Measurements from ENCODE around the gene CA5A.
"Not testable (repeated sequence)": the region's sequence is repeated elsewhere in the genome, so short reads cannot be mapped to it uniquely, and the experiment has no call there.

CA5A gene

GRCh38 chr16:87933140-87933495 lies 3.2 kb downstream of the CA5A start:
- no peak for DNase-seq (ENCODE audit: low read depth in 2 of 2)
- no peak for TF ChIP-seq CTCF (IDR thresholded peaks at IDR 0.05; ENCODE audit: low read depth, low read length)
- no peak overlapping the region for H3K4me3 ChIP-seq (replicated peaks in 1 of 2; ENCODE audit: low read depth in 2 of 2, low read length in 2 of 2)

- not testable (repeated sequence) for DNase-seq (ENCODE audit: low read depth in 2 of 2)
Measured at GRCh38 chr16:87932475-87933139, 3.7 kb downstream of the CA5A start.

GRCh38 chr16:87931504-87931903 lies 4.8 kb downstream of the CA5A start:
- DNase-seq (ENCODE audit: low read depth in 2 of 2): peak; percentile 82 to 87
- TF ChIP-seq CTCF (IDR thresholded peaks at IDR 0.05; ENCODE audit: low read depth, low read length): no peak
- no peak overlapping the region for H3K4me3 ChIP-seq (replicated peaks in 1 of 2; ENCODE audit: low read depth in 2 of 2, low read length in 2 of 2)

More at GRCh38 chr16:87932475-87933139, 3.7 kb downstream of the CA5A start:
- not testable (repeated sequence) for H3K4me3 ChIP-seq (replicated peaks in 1 of 2; ENCODE audit: low read depth in 2 of 2, low read length in 2 of 2)

- no peak overlapping the region for H3K4me3 ChIP-seq (replicated peaks in 1 of 2; ENCODE audit: low read depth in 2 of 2, low read length in 2 of 2)
- peak in 1 of 2 donors; percentile 26 for DNase-seq (ENCODE audit: low read depth in 2 of 2)
- TF ChIP-seq CTCF (IDR thresholded peaks at IDR 0.05; ENCODE audit: low read depth, low read length): peak; percentile 35
Measured at GRCh38 chr16:87930456-87930855, 5.9 kb downstream of the CA5A start.

GRCh38 chr16:87929986-87930385 lies 6.3 kb downstream of the CA5A start:
- DNase-seq (ENCODE audit: low read depth in 2 of 2): no peak
- H3K4me3 ChIP-seq (replicated peaks in 1 of 2; ENCODE audit: low read depth in 2 of 2, low read length in 2 of 2): no peak overlapping the region
- TF ChIP-seq CTCF (IDR thresholded peaks at IDR 0.05; ENCODE audit: low read depth, low read length): no peak

GRCh38 chr16:87927195-87927562 lies 9.2 kb downstream of the CA5A start:
- no peak overlapping the region for H3K4me3 ChIP-seq (replicated peaks in 1 of 2; ENCODE audit: low read depth in 2 of 2, low read length in 2 of 2)
- TF ChIP-seq CTCF (IDR thresholded peaks at IDR 0.05; ENCODE audit: low read depth, low read length): no peak
- DNase-seq (ENCODE audit: low read depth in 2 of 2): no peak

GRCh38 chr16:87926246-87927194 lies 9.8 kb downstream of the CA5A start:
- DNase-seq (ENCODE audit: low read depth in 2 of 2): no peak
- TF ChIP-seq CTCF (IDR thresholded peaks at IDR 0.05; ENCODE audit: low read depth, low read length): no peak
- no peak overlapping the region for H3K4me3 ChIP-seq (replicated peaks in 1 of 2; ENCODE audit: low read depth in 2 of 2, low read length in 2 of 2)

All from cardiac fibroblast (primary cell).